Measurements from ENCODE around the gene OPRM1.

DNA sequence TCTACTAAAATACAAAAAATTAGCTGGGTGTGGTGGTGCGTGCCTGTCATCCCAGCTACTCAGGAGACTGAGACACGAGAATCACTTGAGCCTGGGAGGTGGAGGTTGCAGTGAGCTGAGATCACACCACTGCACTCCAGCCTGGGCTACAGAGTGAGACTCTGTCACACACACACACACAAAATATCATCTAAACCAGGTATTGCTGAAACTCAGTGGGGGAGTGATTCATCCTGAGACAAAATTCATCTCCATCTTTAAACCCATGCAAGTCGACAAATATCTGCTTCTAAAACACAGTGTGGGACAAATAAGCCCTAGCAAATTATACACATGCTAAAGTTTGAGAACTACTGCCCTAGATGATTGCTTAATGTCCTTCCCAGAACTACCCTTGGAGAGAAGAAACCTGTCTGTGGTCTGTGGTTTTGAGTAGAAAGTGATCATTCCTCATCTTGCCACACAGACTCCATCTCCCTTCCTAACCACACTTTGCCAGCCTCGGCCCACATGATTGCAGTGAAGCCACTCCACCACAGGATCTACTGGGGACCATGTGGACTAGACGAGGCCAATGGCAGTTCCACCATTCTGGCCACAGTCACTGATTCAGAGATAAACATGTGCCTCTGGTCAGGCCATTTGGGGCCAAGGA, 130.3 kb downstream of the OPRM1 start:
- no peak for TF ChIP-seq POLR2A (IDR thresholded peaks at IDR 0.05)
- TF ChIP-seq, protein P1, sequence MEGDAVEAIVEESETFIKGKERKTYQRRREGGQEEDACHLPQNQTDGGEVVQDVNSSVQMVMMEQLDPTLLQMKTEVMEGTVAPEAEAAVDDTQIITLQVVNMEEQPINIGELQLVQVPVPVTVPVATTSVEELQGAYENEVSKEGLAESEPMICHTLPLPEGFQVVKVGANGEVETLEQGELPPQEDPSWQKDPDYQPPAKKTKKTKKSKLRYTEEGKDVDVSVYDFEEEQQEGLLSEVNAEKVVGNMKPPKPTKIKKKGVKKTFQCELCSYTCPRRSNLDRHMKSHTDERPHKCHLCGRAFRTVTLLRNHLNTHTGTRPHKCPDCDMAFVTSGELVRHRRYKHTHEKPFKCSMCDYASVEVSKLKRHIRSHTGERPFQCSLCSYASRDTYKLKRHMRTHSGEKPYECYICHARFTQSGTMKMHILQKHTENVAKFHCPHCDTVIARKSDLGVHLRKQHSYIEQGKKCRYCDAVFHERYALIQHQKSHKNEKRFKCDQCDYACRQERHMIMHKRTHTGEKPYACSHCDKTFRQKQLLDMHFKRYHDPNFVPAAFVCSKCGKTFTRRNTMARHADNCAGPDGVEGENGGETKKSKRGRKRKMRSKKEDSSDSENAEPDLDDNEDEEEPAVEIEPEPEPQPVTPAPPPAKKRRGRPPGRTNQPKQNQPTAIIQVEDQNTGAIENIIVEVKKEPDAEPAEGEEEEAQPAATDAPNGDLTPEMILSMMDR (IDR thresholded peaks at IDR 0.05) = no peak

Data from breast epithelium (tissue), 3 donors.